ENCODE data around the gene EGLN3.
"Not testable (repeated sequence)": the region's sequence is repeated elsewhere in the genome, so short reads cannot be mapped to it uniquely, and the experiment has no call there.

EGLN3 gene

DNA sequence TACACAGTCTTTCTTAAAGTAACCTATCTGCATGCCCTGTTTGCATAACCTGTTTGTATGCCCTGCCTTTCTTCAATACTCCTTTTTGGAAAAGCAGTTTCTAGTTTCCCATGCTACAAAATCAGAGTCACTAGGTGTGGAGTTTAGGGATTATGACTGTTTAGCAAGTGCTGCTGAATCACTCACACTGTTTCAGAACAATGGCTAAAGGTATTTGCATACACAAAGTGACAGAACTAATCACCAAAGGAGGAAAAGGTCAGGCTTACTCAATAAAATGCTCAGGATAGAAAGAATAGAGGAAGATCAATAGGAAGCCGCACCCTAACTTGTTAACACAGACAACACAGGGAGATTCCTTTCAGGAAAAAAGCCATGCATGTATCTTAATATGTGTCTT is 19.4 kb downstream of the EGLN3 start:
- TF ChIP-seq, protein P1, sequence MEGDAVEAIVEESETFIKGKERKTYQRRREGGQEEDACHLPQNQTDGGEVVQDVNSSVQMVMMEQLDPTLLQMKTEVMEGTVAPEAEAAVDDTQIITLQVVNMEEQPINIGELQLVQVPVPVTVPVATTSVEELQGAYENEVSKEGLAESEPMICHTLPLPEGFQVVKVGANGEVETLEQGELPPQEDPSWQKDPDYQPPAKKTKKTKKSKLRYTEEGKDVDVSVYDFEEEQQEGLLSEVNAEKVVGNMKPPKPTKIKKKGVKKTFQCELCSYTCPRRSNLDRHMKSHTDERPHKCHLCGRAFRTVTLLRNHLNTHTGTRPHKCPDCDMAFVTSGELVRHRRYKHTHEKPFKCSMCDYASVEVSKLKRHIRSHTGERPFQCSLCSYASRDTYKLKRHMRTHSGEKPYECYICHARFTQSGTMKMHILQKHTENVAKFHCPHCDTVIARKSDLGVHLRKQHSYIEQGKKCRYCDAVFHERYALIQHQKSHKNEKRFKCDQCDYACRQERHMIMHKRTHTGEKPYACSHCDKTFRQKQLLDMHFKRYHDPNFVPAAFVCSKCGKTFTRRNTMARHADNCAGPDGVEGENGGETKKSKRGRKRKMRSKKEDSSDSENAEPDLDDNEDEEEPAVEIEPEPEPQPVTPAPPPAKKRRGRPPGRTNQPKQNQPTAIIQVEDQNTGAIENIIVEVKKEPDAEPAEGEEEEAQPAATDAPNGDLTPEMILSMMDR (conservative IDR thresholded peaks at IDR 0.05; ENCODE audit: low read length) = no peak
- no peak overlapping the region for H3K4me3 ChIP-seq (ENCODE audit: low read length)
- DNase-seq (ENCODE audit: low read depth) = no peak

DNA sequence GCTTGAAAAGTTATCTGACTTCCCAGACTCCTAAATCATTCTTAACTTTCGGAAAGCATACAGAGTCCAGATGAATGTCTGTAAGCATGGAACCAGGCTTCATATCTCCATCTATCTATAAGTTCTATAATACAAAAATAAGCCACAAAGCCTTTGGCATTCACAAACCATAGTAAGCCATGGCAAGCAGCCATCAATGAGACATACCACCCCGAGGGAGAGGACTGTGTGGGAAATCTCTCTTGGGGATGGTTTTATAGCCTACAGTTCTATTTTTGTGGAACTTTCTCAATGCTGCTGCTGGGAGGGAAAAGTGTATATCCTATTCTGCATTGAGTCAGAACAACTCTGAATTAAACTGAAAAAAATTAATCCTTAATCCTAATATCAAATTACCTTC is 20.4 kb downstream of the EGLN3 start:
- no peak overlapping the region for H3K4me3 ChIP-seq (ENCODE audit: low read length)
- DNase-seq (ENCODE audit: low read depth) = no peak
- TF ChIP-seq, protein P1 (conservative IDR thresholded peaks at IDR 0.05; ENCODE audit: low read length) = no peak

DNA sequence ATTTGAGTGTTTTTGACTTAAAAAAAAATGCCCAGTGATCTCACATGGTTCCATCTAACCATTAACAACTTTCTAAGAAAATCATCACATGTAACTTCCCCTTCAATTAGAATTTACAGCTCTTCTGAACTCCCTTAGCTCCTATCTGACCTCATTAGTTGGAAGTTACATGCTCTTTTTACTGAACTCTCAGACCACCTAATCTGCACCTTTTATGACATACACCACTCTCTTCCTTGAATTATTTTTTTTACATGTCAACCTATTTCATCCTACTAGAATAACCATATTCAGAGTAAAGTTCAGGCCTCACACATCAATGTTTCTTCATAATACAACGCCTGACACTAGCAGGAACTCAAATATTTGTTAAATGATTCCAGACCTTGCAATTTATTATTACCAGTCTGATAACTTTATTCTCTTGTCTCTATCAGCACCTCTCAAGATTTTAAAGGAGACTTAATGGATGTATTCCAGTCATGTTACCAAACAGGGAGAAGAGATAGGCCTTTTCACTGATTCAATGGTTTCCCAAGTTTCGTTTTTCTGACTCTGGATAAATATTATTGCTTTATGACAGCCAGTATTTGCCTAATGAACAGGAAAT is 21.0 kb downstream of the EGLN3 start:
- DNase-seq (ENCODE audit: low read depth) = no peak
- no peak overlapping the region for H3K4me3 ChIP-seq (ENCODE audit: low read length)
- TF ChIP-seq, protein P1 (conservative IDR thresholded peaks at IDR 0.05; ENCODE audit: low read length) = no peak

DNA sequence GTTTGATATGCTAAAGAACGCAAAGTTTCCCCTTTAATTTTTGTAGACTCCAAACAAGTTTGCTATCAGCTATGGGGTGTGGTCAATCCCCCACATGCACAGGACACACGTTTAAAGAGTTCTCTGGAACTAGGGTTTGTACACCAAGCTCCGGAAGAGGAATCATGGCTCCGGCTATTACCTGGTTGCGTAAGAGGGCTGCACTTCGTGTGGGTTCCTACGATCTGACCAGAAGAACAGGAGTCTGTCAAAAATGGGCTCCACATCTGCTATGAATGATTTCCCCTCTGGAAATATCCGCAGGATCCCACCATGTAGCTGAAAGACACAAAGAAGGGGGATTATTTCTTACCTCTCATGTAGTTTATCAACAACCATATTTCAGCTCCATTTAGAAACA is 22.0 kb downstream of the EGLN3 start:
- TF ChIP-seq, protein P1 (conservative IDR thresholded peaks at IDR 0.05; ENCODE audit: low read length) = no peak
- H3K4me3 ChIP-seq (ENCODE audit: low read length) = no peak overlapping the region
- no peak for DNase-seq (ENCODE audit: low read depth)

DNA sequence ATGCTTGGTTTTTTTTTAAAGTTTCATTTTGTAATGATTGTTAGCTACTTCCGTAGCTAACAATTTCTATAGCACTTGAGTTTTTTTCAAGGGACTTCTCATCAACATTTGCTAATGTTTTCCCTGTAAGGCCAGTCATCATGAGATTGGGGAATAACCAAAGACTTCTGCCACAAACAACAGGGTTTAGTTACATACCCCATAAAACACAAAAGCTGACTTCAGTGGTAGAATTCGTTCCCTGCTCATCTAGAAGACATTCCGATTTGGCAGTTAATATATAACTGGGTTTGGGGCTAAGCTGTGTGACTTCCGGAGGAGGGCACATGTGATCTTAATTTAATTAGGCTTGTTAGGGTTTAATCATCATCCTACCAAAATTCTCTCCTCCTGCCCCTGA is 22.9 kb downstream of the EGLN3 start:
- DNase-seq (ENCODE audit: low read depth) = no peak
- TF ChIP-seq, protein P1 (conservative IDR thresholded peaks at IDR 0.05; ENCODE audit: low read length) = no peak
- H3K4me3 ChIP-seq (ENCODE audit: low read length) = no peak overlapping the region

DNA sequence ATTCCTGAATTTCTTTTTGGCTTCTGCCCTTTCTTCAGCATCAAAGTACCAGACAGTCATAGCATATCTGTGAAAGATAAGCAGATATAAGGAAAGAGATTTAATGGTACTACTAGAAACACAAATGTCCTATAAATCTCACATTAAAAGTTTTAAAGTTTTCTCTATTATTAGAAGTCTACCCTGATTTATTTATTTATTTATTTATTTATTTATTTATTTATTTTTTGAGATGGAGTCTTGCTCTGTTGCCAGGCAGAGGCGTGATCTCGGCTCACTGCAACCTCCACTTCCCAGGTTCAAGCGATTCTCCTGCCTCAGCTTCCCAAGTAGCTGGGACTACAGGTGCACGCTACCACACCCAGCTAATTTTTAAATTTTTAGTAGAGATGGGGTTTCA is 23.9 kb downstream of the EGLN3 start:
- not testable (repeated sequence) for H3K4me3 ChIP-seq (ENCODE audit: low read length)

DNA sequence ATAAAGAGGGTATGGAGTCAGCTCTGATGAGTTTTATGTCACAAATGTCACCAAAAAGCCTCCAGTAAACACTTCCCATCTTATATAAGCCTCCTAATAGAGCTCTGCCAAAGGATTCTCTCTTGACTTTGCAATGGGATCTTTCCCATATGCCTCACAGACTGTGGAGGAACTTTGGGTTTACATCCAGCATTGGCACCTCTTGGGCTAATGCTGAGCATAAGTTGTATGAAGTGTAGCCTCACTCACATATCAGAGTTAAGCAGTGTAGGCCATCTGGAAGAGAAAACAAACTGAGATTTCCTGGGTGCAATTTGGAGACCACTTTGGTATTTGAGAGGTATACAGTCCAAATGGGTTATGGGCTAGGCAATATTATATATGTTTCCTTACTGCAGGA is 24.9 kb downstream of the EGLN3 start:
- no peak for DNase-seq (ENCODE audit: low read depth)
- H3K4me3 ChIP-seq (ENCODE audit: low read length) = no peak overlapping the region
- TF ChIP-seq, protein P1 (conservative IDR thresholded peaks at IDR 0.05; ENCODE audit: low read length) = no peak

More for the DNA sequence above, 23.9 kb downstream of the EGLN3 start:
- DNase-seq (ENCODE audit: low read depth) = not testable (repeated sequence)

DNA sequence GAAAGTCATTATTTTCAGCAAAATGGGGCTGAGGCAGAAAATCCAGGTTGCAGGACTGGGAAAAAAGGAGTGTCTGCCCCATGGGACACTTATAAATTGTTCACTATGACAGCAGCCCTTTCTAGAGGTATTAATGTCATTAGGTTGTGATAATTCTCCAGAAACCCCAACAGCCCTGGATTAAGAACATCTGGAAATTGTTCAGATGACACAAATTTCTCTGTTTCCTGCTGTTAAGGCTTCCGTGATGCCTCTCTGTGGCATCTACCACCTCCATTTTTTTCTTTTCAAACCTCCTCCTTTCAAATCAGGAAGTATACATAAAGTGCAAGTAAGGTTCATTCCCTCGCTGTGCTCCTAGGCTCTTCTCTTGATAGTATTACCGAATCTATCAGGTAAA is 25.6 kb downstream of the EGLN3 start:
- H3K4me3 ChIP-seq (ENCODE audit: low read length) = no peak overlapping the region
- DNase-seq (ENCODE audit: low read depth) = no peak
- TF ChIP-seq, protein P1 (conservative IDR thresholded peaks at IDR 0.05; ENCODE audit: low read length) = no peak
